PFSK-1 (cell line): ENCODE results near the gene NES.

Experiments used
- FOXP2 ChIP-seq: optimal IDR thresholded peaks from 2 replicates; pipeline ENCODE3; 2011; ENCODE audit warnings: borderline replicate concordance, control low read depth, inconsistent platforms; ENCODE audit not compliant: insufficient read depth; ENCODE audit errors: extremely low read length, extremely low read depth
- POLR2AphosphoS5 ChIP-seq: IDR thresholded peaks from 2 replicates; pipeline ENCODE4 v1.6.1; 2012; ENCODE audit warnings: low read depth, mild to moderate bottlenecking, control low read depth, low read length, moderate library complexity
- SIN3A ChIP-seq: IDR thresholded peaks from 2 replicates; pipeline ENCODE4 v1.6.1; 2012; ENCODE audit warnings: mild to moderate bottlenecking, low read length, moderate library complexity, borderline replicate concordance; ENCODE audit not compliant: insufficient read depth
- TAF1 ChIP-seq: IDR thresholded peaks from 2 replicates; pipeline ENCODE4 v1.6.1; 2012; ENCODE audit warnings: low read length, control low read depth, borderline replicate concordance; ENCODE audit not compliant: insufficient read depth
- TF ChIP-seq, protein P1 (sequence below), 2 experiments: IDR thresholded peaks; 2 replicates each; pipeline versions ENCODE4 v1.6.1 to v1.8.0; 2011 to 2012; ENCODE audit warnings: low read depth in 2 of 2, low read length in 2 of 2, control low read depth in 1 of 2, inconsistent platforms in 1 of 2, mild to moderate bottlenecking in 1 of 2, moderate library complexity in 1 of 2; ENCODE audit not compliant: insufficient read depth in 1 of 2

Gene NES

DNA sequence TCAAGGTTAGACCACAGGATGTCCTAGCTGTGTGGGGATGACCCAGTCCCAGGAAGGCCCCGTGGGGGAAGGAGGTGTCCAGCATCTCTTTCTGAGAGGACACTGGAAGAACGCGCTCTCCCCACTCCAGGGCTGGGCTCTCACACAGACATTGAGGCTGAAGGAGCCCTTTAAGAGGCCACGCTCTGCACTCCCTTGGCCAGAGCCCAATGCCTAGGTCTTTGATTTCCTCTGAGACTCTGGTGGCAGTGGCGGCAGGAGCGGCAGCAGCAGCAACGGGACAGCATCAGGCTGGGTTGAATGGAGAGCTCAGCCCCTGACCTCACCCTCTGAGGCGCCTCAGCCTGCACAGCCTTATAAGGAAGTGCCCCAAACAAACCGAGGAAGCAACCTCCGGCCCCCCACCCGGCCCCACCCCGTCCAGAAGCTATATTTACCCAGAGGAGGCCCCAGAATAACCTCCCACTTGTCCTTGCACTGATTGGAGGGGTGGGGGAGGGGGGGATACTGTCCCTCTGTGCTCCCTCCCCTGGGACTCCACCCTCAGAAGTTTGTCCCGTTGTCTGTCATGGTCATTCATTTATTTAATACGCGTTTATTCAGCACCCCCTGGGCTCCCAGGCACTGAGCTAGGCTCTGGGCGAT is 12.3 kb downstream of the NES start:
- TF ChIP-seq TAF1 (no peak), FOXP2 (no peak), SIN3A (no peak), POLR2AphosphoS5 (no peak)
- TF ChIP-seq, protein P1, sequence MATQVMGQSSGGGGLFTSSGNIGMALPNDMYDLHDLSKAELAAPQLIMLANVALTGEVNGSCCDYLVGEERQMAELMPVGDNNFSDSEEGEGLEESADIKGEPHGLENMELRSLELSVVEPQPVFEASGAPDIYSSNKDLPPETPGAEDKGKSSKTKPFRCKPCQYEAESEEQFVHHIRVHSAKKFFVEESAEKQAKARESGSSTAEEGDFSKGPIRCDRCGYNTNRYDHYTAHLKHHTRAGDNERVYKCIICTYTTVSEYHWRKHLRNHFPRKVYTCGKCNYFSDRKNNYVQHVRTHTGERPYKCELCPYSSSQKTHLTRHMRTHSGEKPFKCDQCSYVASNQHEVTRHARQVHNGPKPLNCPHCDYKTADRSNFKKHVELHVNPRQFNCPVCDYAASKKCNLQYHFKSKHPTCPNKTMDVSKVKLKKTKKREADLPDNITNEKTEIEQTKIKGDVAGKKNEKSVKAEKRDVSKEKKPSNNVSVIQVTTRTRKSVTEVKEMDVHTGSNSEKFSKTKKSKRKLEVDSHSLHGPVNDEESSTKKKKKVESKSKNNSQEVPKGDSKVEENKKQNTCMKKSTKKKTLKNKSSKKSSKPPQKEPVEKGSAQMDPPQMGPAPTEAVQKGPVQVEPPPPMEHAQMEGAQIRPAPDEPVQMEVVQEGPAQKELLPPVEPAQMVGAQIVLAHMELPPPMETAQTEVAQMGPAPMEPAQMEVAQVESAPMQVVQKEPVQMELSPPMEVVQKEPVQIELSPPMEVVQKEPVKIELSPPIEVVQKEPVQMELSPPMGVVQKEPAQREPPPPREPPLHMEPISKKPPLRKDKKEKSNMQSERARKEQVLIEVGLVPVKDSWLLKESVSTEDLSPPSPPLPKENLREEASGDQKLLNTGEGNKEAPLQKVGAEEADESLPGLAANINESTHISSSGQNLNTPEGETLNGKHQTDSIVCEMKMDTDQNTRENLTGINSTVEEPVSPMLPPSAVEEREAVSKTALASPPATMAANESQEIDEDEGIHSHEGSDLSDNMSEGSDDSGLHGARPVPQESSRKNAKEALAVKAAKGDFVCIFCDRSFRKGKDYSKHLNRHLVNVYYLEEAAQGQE (IDR thresholded peaks at IDR 0.05; ENCODE audit: insufficient read depth in 1 of 2, low read depth in 2 of 2, low read length in 2 of 2): no peak

DNA sequence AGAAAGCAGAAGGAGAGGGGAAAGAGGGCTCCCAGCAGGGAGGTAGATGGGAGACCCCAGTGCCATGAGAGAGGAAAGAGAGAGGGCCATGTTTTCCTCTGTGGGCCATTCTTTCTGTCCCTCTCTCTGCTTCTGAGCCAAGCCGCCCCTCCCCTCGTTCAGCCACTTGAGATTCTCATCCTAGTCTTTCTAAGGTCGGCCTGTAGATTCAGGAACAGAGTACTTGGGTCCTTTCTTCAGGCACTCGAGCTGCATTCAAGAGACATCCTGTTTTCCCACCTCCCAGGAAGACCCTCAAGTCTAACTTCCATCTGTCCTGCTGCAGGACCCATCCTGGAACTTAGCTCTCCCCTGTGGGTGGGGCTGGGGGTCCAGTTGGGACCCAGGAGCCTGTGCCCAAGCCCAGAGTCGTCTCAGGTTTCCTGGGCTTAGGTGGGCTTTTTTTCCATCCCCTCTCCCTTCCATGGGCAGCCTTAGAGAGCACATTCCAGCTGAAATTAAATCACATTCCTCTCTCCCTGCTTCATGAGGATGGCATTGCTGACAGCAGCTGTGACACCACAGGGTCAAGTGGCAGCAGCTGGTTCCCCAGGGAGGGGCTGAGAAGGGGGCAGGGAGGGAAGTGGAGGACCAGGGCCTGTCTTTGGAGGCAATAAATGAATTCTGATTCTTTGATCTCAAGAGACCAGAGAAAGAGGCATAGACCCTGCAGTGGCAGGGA is 13.0 kb downstream of the NES start:
- TF ChIP-seq POLR2AphosphoS5 (no peak), TAF1 (no peak), FOXP2 (no peak), SIN3A (no peak)
- TF ChIP-seq, protein P1 (IDR thresholded peaks at IDR 0.05; ENCODE audit: insufficient read depth in 1 of 2, low read depth in 2 of 2, low read length in 2 of 2): no peak

DNA sequence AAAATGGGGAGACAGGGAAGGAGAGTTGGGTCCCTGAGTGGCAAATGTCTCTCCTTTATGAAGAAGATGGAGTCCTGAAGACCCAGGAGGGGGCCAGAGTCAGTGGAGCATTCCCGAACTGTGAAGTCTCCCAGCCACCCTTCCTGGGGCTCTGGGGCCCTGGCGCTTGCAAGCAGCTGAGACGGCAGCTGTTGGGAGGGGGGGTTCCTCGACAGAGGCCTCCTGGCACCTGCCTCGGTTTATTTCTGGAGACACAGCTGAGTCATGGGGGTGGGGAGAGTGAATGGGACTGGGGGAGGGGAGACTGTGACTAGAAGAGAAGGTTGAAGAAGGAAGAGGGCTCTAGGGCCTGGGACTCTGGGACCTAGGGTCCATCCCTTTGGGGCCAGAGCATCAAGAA is 14.0 kb downstream of the NES start:
- TF ChIP-seq, protein P1 (IDR thresholded peaks at IDR 0.05; ENCODE audit: insufficient read depth in 1 of 2, low read depth in 2 of 2, low read length in 2 of 2): no peak
- TF ChIP-seq TAF1 (no peak), FOXP2 (no peak), SIN3A (no peak), POLR2AphosphoS5 (no peak)

DNA sequence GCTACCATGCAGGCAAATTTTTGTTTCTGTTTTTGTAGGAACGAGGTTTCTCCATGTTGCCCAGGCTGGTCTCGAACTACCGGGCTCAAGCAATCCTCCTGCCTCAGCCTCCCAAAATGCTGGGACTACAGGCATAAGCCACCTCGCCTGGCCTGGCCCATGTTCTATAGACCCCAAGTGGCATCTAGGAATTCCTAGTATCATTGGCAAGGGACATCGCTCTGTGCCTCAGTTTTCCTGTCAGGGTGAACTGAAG is 14.5 kb downstream of the NES start:
- no peak for TF ChIP-seq TAF1
- TF ChIP-seq, protein P1 (IDR thresholded peaks at IDR 0.05; ENCODE audit: insufficient read depth in 1 of 2, low read depth in 2 of 2, low read length in 2 of 2): no peak
- no peak for TF ChIP-seq FOXP2
- no peak for TF ChIP-seq SIN3A
- no peak for TF ChIP-seq POLR2AphosphoS5
